ENCODE results near the gene SHROOM2.

DNA sequence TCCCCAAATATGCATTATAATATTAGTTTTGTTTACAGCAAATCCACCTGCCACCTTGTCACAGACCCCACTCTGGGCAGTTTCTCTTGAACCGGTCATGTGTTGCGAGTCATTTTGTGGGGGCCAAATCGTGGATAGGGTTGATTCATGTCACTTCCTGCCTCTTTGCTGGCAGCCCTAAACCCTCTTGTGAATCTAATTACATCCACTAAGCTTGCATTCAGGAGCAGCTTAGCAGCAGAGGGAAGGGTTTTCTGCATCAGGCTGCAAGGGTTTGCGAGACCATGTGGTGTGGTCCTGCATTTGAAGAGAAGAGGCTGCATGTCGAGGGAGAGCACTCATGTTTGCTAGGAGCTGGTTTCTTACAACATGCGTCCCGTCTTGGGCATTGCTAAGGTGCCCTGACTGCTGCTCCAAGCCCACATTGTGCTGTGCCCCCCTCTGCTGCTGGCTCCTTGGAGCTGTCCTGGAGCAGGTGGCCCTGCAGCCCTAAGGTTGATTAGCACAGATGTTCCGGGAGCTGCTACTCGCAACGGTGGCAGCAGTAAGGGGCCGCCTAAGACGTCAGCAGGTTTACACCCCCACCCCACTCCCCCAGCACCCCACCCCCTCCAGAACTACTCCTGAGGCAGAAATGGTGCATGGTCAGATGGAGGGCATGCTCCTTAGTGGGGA is 92.1 kb downstream of the SHROOM2 start:
- TF ChIP-seq POLR2A (IDR thresholded peaks at IDR 0.05; ENCODE audit: low read depth, low read length) (no peak), TAF1 (IDR thresholded peaks at IDR 0.05; ENCODE audit: low read depth, low read length) (no peak), POLR2AphosphoS5 (IDR thresholded peaks at IDR 0.05; ENCODE audit: low read depth, low read length) (no peak), SPI1 (IDR thresholded peaks at IDR 0.05; ENCODE audit: low read depth, low read length) (no peak), POU2F2 (IDR thresholded peaks at IDR 0.05; ENCODE audit: low read depth, low read length) (no peak), PAX5 (IDR thresholded peaks at IDR 0.05; ENCODE audit: insufficient read depth, low read length, severe bottlenecking) (no peak)
